ENCODE data around the gene MGMT. TPM values are rescaled to one million over a fixed set of nuclear protein-coding genes. Genes with fewer than 3 reads are reported as not detected.

Gene MGMT
- total and polyA plus RNA-seq, 9 of the 15 experiments (the other 6 are each of a cell fraction or from before 2014, with no cell fraction given), result 0.03 to 0.29 (median 0.11) TPM; not detected in 4

GRCh38 chr10:129779126-129780111 is 312.4 kb downstream of the MGMT start:
- Histone ChIP-seq H3K4me3 (no peak overlapping the region), H3K9me3 (replicated peaks; ENCODE audit: control insufficient read depth, insufficient read depth, low read depth, low read length) (no peaks in the 10 kb centered on the region), H2AFZ (ENCODE audit: low read depth, low read length) (no peak overlapping the region), H3K27ac (ENCODE audit: extremely low read depth, low read depth, low read length) (no peak overlapping the region), H3K4me2 (ENCODE audit: insufficient read depth, low read length) (no peak overlapping the region), H3K4me1 (replicated peaks in 1 of 2; ENCODE audit: control insufficient read depth in 2 of 2, insufficient read depth in 2 of 2, low read length in 2 of 2) (no peaks in the 10 kb centered on the region), H3K36me3 (ENCODE audit: control insufficient read depth, insufficient read depth, low read length) (no peaks in the 10 kb centered on the region), H4K20me1 (replicated peaks; ENCODE audit: control insufficient read depth, insufficient read depth, low read length) (no peaks in the 10 kb centered on the region), H3K79me2 (ENCODE audit: control insufficient read depth, insufficient read depth, low read length) (no peaks in the 10 kb centered on the region), H3K27me3 (ENCODE audit: control insufficient read depth in 2 of 2, insufficient read depth in 2 of 2, low read length in 2 of 2) (peaks cover 0 to 14% of the 10 kb centered on the region in 2 experiments; a peak in 3 of 5 replicates), H3K9ac (ENCODE audit: insufficient read depth in 1 of 2, low read depth in 2 of 2, low read length in 2 of 2) (no peak overlapping the region), H3K9me1 (ENCODE audit: control insufficient read depth, insufficient read depth, low read length) (no peaks in the 10 kb centered on the region)
- in situ Hi-C loops (cut with MboI) (no loop called here), intact Hi-C loops (cut with micrococcal nuclease) (no loop called here)
- TF ChIP-seq RAD21 (CRISPR knock-in tag; conservative IDR thresholded peaks at IDR 0.05 in 1 of 2, IDR thresholded peaks at IDR 0.05 in 1 of 2) (no peak), ARHGAP35 (IDR thresholded peaks at IDR 0.05; ENCODE audit: partially characterized antibody) (no peak), GTF2A2 (tag; IDR thresholded peaks at IDR 0.05) (no peak), FOSL1 (tag; conservative IDR thresholded peaks at IDR 0.05) (no peak), NR3C1 (CRISPR knock-in tag; IDR thresholded peaks at IDR 0.05) (no peak), ETV1 (tag; conservative IDR thresholded peaks at IDR 0.05; ENCODE audit: low read depth) (no peak), ZBTB5 (IDR thresholded peaks at IDR 0.05) (no peak), SMARCA5 (IDR thresholded peaks at IDR 0.05) (no peak), STAG1 (CRISPR knock-in tag; IDR thresholded peaks at IDR 0.05; ENCODE audit: borderline replicate concordance) (no peak), ZNF507 (tag; conservative IDR thresholded peaks at IDR 0.05) (no peak), ZFP30 (CRISPR knock-in tag; IDR thresholded peaks at IDR 0.05; ENCODE audit: borderline replicate concordance) (no peak)
- ChIA-PET POLR2A (no interaction called here), CTCF (ENCODE audit: low intra/inter-chr PET ratio) (no interaction called here)
- no TSS peak for BruUV-seq (replicated peaks)
- DNase-seq (ENCODE audit: extremely low read depth in 1 of 4, low spot score in 3 of 4) (no peak), ATAC-seq (no peak), FAIRE-seq (no peak)
- WGBS (ENCODE audit: insufficient coverage, low coverage, missing lambda C conversion rate), result under 1% methylated on average over 23 of the region's 35 CpGs

Data from K562 (cell line).